GM19468 (cell line): ENCODE results near the gene SHISA6.

Source experiments
- ATAC-seq: cut with Tn5 transposase; IDR thresholded peaks from one replicate; pipeline ENCODE4 v1.9.1; 2021; ENCODE audit warnings: mild to moderate bottlenecking, moderate library complexity, moderate number of reproducible peaks; ENCODE audit not compliant: unreplicated experiment; ENCODE audit errors: extremely low read depth

SHISA6 gene

GRCh38 chr17:11264183-11264871 is 23.3 kb downstream of the SHISA6 start:
- ATAC-seq = no peak

GRCh38 chr17:11267999-11268575 is 27.1 kb downstream of the SHISA6 start:
- no peak for ATAC-seq

- ATAC-seq = no peak
Measured at GRCh38 chr17:11269210-11269609, 28.2 kb downstream of the SHISA6 start.

- no peak for ATAC-seq
Measured at GRCh38 chr17:11272191-11272590, 31.2 kb downstream of the SHISA6 start.

GRCh38 chr17:11273596-11273995 is 32.6 kb downstream of the SHISA6 start:
- no peak for ATAC-seq

- no peak for ATAC-seq
Measured at GRCh38 chr17:11274106-11274505, 33.1 kb downstream of the SHISA6 start.

- no peak for ATAC-seq
Measured at GRCh38 chr17:11276486-11276885, 35.5 kb downstream of the SHISA6 start.

- ATAC-seq = no peak
Measured at GRCh38 chr17:11278186-11278991, 37.4 kb downstream of the SHISA6 start.

GRCh38 chr17:11278992-11279270 is 37.9 kb downstream of the SHISA6 start:
- ATAC-seq = no peak

- ATAC-seq = no peak
Measured at GRCh38 chr17:11279776-11280344, 38.8 kb downstream of the SHISA6 start.

- ATAC-seq = no peak
Measured at GRCh38 chr17:11282586-11282985, 41.6 kb downstream of the SHISA6 start.

- ATAC-seq = no peak
Measured at GRCh38 chr17:11284811-11285210, 43.8 kb downstream of the SHISA6 start.

- no peak for ATAC-seq
Measured at GRCh38 chr17:11285946-11286345, 44.9 kb downstream of the SHISA6 start.

GRCh38 chr17:11287791-11288190 is 46.8 kb downstream of the SHISA6 start:
- ATAC-seq = no peak

GRCh38 chr17:11290814-11291213 is 49.8 kb downstream of the SHISA6 start:
- ATAC-seq = no peak

GRCh38 chr17:11292491-11292890 is 51.5 kb downstream of the SHISA6 start:
- ATAC-seq = no peak

GRCh38 chr17:11293480-11293879 is 52.5 kb downstream of the SHISA6 start:
- no peak for ATAC-seq

GRCh38 chr17:11294826-11295225 is 53.8 kb downstream of the SHISA6 start:
- no peak for ATAC-seq

GRCh38 chr17:11296994-11297393 is 56.0 kb downstream of the SHISA6 start:
- no peak for ATAC-seq

- no peak for ATAC-seq
Measured at GRCh38 chr17:11298401-11298800, 57.4 kb downstream of the SHISA6 start.

- ATAC-seq = no peak
Measured at GRCh38 chr17:11300201-11300600, 59.2 kb downstream of the SHISA6 start.
